ENCODE data around the gene GAN. TPM values are rescaled to one million over a fixed set of nuclear protein-coding genes. Genes with fewer than 3 reads are reported as not detected.

Gene GAN, protein sequence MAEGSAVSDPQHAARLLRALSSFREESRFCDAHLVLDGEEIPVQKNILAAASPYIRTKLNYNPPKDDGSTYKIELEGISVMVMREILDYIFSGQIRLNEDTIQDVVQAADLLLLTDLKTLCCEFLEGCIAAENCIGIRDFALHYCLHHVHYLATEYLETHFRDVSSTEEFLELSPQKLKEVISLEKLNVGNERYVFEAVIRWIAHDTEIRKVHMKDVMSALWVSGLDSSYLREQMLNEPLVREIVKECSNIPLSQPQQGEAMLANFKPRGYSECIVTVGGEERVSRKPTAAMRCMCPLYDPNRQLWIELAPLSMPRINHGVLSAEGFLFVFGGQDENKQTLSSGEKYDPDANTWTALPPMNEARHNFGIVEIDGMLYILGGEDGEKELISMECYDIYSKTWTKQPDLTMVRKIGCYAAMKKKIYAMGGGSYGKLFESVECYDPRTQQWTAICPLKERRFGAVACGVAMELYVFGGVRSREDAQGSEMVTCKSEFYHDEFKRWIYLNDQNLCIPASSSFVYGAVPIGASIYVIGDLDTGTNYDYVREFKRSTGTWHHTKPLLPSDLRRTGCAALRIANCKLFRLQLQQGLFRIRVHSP
- polyA plus RNA-seq (ENCODE audit: insufficient read length) = 3.6 TPM
- long read RNA-seq, donor 1 = 0 reads
- long read RNA-seq, donor 2 = 0 reads
- long read RNA-seq, donor 3 = 0 reads
- long read RNA-seq, donor 4 = 0 reads
- long read RNA-seq, donor 5 = 0 reads
- long read RNA-seq, donor 6, full-length matches to known transcripts = 1 of 1 reads
- long read RNA-seq, donor 6, partial matches to known transcripts = 0 of 1 reads
- long read RNA-seq, donor 6, other reads (novel, unspliced or antisense) = 0 of 1 reads
- long read RNA-seq, donor 7 = 0 reads
- long read RNA-seq, donor 8 = 0 reads

DNA sequence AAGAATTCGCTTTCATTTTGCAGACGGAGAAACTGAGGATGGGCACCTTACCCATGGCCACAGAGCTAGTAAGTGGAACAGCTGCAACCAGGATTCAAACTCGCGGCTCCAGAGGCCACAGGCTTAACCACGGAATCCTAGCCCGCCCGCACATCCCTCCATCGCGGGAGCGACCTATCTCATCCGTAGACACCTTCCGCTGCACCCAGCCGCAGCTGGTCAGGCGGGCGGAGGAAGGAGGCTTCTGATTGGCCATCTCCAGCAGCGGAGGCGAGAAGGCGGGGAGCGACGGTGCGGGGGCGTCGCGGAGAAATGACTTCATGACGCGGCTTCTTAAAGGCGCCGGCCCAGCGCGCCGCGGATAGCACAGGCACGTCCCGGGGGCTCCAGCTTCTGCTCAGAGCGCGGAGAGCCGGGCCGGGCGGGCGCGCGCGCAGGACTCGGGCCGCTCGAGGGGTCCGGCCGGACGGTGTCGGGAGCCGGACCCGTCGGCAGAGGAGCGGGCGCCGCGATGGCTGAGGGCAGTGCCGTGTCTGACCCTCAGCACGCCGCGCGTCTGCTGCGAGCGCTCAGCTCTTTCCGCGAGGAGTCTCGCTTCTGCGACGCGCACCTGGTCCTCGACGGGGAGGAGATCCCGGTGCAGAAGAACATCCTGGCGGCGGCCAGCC lies at the start of gene GAN:
TSS of gene GAN (plus strand) at position 360 of the 668 bp plus-strand sequence. CDS start at position 512, 152 bp downstream.
- peak; percentile 95 for DNase-seq

DNA sequence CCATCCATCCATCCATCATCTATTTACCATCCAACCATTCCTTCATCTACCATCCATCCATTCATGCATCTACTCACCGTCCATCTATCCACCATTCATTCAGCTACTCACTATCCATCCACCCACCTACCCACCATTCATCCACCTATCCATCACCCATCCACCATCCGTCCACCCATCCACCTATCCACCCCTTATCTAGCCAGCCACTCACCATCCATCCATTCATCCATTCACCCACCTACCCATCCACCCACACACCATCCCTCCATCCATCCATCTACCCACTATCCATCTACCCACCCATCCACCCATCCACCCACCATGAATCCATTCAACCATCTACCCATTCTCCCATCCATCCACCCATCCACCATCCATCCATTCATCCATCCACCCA lies 49.7 kb upstream of the GAN start:
- no peak for DNase-seq

DNA sequence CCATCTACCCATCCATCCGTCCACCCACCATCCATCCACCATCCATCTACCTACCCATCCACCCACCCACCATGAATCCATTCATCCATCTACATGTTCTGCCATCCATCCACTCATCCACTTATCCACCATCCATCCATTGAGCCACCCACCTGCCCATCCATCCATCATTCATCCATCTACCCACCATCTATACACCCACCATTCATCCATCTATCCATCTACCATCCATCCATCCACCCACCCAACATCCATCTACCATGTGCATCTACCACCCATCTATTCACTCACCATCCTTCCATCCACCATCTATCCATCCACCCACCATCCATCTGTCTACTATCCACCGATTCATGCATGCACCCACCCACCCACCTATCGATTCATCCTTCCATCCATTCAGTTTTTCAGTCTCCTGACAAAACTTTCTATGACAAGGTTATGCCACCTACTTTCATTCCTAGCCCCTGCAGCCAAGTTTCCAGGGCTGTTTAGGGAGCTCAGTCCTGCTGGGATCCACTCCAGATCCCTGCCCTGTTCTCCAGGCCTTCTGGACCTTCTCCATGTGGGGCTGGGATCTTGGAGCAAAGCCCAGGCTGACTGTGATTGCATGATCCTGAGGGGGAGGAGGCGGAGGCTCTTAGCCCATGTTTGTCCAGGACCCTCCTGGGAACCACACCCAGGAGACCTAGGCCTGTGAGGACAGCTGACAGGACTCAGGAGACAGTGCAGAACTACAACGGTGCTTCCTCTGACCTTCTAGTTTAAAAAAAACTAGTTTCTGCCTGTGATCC lies 48.9 kb upstream of the GAN start:
- no peak for DNase-seq

DNA sequence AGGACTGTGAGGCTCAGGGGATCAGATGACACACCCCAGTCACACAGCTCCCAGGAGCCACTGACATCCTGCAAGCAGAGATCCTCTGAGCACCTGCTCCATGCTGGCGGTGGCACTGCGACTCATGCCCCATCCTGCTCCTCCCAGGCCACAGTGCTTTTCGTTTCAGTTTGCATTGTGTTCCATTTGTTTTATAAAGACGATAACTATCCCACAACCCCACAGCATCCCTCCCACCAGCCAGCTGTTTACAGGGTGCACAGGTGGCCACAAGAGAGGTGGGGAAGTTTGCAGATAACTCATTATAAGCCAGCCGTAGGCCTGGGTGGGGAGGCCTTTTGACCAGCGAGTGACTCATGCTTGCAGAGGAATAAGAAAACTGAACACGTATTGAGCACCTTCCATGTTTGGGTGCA lies 48.1 kb upstream of the GAN start:
- DNase-seq = no peak

DNA sequence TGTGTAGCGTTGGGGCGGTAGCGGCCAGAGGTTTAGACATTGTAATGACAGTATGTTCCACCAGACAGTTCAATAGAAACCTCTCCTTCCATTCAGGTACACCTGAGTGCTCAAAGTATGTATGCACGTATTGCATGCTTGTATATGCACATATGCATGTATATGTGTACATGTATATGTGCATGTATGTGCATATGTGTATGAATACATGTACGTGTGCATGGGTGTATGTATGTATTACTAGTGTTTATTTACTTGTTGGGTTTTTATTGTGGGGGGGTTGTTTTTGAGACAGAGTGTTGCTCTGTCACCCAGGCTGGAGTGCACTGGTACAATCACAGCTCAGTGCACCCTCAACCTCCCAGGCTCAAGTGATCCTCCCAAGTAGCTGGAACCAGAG lies 46.3 kb upstream of the GAN start:
- DNase-seq = no peak

DNA sequence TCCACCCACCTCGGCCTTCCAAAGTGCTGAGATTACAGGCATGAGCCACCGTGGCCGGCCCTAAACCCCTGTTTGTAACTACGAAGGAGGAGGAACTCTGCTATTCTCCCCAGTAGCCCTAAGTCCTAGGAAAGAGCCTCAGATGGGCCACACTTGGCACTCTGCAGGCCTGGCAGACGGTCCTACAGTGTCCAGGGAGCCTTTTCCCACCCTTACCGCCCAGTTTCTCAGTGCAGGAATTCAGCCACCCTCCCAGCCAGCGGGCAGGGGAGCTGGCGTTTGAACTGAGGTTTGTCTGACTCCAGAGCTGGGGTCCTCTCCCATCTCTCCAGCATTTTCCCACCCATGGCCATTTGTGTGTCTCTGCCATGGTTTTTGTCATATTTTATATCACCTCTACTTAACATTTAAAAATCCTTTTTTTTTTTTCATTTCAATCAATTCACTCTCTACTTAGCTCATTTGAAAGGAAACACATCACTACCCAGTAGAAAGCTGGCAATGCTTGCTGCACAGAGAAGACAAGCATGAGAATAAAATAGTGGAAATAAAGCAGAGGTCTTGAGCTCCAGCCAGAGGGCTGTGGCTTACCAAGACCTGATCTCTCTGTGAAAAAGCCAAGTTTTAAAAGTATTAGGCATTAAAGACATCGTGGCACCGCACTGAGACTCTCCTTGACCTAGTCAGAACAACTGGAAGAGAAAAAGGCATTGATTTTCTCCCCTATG lies 41.4 kb upstream of the GAN start:
- no peak for DNase-seq

DNA sequence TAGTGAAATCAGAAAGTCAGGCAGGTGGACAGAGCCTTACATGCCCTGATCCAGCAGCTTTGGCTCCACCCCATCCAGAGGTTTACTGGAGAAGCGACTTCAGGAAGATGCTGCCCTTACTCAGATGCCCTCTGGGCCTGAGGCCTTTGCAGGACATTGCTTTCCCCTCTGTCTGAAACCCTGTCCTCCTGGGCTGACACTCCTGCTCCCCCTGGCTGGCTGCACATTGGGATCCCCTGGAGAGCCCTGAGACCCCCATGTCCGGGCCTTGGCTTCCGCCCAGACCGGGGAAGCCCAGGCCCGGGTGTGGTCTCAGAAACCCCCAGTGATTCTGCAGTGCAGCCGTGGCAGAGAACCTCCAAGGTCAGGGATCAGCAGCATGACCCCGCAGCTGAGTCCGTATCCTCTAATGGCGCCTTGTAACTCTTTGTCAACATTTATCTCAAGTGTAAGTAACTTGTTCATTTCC lies 39.7 kb upstream of the GAN start:
- no peak for DNase-seq

DNA sequence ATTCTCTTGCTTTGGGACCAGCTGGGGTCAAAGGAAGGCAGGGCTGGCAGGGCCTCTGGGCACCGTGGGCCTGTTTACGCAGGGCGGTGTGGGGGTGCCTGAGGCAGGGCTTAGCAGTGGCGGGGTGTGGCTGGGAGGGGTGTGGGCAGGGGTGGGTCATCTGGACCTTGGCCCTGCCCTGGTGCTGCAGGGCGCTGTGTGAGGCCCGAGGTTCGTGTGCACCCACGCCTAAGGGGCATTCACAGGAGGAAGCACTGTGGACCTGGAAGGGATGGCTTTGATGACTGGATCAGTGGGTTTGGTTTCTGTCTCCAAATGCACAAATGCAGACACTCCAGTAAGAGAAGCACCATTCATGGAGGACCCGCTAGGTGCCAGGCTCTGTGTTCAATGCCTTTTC lies 39.0 kb upstream of the GAN start:
- no peak for DNase-seq

DNA sequence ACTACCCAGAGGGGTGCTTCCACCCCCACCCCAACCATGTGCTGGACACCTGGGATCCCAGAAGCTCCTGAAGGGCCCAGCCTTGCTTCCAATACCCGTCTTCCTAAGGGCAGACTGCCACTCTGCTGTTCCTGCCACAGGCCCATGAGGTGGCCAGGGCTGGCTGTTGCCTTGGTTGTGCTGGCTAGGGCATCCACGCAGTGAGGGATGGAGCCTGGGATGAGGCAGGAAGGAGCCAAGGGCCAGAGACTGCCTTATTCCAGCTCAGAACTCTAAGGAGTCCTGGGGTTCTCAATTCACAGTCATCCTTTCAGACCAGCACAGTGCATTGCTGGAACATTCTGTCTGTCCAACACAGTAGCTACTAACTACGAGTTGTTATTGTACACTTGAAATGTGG lies 38.4 kb upstream of the GAN start:
- DNase-seq = no peak

DNA sequence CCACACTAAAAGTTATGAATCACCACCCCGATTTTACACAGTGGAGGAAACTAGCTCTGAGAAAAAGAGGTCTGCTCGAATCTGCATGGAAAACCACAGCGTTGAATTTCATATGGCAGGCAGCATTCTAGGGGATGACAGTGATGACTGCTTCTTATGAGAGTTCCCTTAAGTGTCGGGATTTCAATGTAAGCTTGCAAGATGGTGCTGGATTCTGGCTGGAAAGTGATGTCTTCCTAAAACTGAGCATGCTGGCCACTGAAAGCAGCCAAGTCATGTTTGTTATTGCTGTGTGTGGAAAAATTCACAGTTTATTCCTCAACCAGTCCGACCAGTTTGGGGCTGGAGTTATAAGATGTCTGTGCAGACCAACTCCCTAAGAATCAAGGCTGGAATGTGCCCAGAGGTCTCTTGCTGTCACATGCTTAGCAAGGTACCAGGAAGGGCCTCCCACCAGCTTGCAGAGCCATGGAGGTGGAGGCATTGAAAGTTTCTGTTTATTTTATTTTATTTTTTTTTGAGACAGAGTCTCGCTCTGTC lies 37.2 kb upstream of the GAN start:
- no peak for DNase-seq

DNA sequence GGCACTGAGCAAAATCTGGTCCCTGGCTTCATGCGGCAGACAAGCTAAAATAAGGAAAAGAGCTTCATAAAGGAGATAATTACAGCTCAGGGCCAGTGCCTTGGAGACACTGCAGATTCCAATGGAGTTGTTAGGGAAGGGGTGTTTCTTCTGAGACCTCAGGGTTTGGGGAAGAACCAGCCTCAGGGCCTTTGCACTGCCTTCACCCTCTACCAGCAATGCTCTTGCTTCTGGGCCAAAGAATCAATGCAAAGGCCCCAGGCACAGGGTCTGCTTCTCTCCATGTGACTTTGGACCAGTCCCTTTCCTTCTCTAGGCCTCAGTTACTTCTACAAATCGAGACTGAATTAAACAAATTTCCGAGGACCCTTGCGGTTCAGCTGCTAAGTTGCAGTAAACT lies 36.2 kb upstream of the GAN start:
- DNase-seq = no peak

DNA sequence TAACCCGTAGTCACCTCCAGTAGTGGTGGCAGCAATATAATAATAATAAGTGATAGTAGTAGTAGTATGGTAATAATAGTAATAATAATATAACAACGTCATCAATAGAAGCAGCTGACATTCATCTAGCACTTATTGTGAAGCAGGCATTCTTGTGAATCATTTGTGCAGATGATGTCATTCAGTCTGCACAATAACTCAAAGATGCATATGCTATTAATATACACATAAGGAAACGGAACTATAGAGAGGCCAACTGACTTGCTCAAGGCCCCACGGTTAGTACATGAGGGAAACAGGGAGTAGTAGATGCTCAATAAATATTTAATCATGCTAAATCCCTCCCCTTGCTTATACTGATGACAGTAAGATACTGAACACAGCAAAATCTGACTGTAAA lies 35.4 kb upstream of the GAN start:
- DNase-seq = no peak

DNA sequence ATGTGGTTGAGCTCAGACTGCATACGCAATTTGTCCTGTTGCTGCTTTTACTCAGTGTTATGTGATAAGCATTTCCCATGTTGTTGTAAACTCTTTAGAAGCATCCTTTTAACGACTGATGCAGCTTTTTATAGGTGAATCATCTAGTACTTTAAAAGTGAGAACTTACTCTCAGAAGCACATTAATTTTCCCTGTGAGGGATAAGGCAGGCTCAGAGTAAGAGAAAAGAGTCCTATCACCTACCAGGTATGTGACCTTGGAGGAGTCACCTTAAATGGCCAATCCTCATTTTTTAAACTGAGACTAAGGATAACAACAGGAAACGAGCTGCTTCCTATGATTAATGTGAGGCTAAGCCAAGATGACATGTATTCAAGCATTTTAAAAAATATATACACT lies 34.4 kb upstream of the GAN start:
- no peak for DNase-seq

DNA sequence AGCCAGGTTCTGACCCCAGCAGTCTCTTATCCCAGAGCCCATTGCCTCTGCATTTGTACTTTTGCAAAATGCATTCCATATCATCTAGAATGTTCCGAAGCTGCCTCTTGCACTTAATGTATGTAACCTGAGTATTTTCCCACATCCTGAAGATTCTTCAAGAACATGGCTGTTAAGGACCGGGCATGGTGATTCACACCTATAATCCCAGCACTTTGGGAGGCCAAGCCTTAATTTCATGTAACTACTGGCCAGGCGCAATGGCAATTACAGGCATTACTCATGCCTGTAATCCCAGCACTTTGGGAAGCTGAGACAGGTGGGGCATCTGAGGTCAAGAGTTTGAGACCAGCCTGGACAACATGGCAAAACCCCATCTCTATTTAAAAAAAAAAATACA lies 31.7 kb upstream of the GAN start:
- no peak for DNase-seq

DNA sequence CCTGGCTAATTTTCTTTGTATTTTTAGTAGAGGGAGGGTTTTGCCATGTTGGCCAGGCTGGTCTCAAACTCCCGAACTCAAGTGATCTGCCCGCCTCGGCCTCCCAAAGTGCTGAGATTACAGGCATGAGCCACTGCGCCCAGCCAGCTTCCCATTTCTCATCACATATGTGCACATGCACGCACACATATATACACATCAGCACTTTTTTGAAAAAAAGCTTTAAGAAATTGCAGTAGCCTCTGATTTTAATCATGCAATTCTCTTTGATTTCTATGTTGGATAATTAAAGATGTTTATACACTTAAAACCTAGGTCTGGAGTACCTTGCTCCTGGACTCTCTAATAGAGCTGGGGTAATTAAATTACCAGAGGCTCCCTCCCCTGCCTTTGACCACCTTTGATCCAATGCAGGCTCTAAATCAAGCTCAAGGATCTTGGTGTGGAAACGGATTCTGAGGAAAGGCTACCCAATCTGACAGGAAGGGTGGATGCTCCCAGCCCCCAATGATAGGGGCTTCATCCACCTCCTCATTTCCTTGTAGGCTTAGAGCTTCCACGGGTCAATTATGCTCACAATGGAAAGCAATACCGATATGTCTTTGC lies 29.7 kb upstream of the GAN start:
- no peak for DNase-seq

DNA sequence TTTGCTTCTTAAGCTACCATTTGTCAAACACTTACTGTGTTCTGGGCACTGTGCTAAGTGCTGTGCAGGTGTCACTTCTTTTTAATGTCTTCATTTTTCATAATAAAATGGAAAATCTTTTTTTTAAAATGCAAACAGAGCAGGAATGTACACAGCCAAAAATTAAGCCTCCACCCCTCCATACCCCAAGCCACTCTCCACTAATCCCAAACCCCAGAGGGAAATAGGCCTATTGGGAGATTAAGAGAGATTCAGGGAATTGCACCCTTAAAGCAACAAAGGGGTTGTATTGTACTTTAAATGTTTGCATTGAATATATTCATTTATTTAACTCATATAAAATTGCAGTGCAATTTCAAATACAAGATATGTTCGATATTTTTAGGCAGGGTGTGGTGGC lies 28.6 kb upstream of the GAN start:
- DNase-seq = no peak

DNA sequence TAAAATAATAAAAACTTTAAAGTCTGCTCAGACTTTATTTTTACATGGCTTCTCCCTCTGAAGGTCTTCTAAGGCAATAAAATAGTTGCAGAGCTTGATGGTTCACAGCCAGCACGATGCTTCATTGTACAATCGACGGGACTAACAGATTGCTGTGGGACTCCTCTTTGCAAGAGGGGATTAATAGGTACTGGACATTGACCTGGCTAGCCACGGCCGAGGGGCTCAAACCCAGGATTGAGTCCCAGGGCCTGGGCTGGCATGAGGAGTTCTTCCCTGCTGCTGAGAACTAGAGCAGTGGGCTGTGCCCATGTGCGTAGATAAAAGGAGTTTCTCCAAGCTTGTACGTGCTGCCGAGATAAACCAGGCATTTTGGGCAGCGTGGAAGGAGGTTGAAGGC lies 23.6 kb upstream of the GAN start:
- no peak for DNase-seq

DNA sequence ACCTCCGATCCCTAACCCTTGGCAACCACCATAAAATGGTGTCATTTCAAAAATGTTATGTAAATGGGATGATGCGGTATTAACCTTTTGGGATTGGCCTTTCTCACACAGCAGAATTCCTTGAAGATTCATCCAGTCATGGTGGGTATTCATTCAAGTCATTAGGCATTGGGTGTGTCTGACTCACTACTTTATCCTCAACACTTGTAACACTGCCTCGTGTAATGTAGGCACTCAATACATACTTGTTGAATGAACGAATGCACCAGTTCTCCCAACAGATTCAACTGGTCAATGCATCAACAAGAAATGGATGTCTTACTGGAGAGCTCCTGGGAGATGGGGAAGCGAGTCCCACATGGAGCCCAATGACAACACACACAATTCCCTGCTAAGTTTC lies 21.8 kb upstream of the GAN start:
- DNase-seq = no peak

DNA sequence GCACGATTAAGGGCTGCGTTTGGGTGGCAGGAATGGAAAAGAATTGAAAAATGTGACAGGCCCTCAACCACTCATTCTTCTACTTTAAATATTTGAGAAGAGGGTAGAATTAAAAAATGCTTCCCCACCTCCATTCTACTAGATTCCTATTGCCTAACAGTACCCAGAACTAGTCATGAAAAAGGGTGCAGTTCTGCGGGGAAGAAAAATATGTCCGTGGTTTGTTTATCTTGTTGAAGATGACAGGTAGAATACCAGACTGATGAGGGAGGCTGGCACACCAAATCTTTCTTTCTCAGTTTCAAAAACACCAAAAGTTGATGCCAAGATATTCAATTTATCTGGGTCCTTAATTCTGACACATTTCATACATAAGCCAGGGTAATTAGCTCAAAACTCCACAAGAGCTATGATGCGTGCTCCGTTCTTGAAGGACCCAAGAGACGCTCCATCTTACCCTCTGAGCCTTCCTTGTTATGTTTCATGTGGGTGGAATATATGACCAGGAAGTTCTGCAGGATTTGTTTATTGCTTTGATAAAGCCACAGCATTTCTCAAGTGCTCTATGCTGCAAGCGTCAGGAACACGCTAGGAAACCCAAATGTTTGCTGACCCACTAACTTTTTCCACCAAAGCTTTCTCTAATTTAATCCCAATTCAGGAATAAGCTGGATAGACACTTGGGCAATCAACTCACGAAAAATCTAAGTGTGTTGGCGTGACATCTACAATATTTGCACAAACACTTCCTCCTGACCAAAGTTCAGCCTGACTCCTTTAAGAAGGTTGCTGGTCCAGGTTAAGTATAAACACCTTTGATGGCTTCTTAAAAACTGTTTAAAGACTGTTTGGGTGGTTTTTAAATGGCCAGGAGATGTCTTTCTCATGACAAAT lies 20.6 kb upstream of the GAN start:
- no peak for DNase-seq
